PC-3 (cell line): ENCODE results near the gene TAF11L9. TPM values are rescaled to one million over a fixed set of nuclear protein-coding genes. Genes with fewer than 3 reads are reported as not detected.

Experiments
- total RNA-seq: library from RNA; depleted of rRNA; stranded (reverse); fragments of >200 nt; gene quantifications from 2 replicates; pipeline ENCODE4 v1.2.3, GENCODE V29; 2014; rRNA removed

TAF11L9 gene
- total RNA-seq, 1 experiment from 2014 or later: not detected

Other genes with a start within 250 kb of the TAF11L9 start
- not detected in 2 replicates for gene TAF11L2, start 96.2 kb downstream of the TAF11L9 start, total RNA-seq
- not detected in 2 replicates for gene TAF11L3, start 76.0 kb downstream of the TAF11L9 start, total RNA-seq
- gene TAF11L4, start 72.6 kb downstream of the TAF11L9 start, total RNA-seq: not detected in 2 replicates
- gene TAF11L5, start 69.2 kb downstream of the TAF11L9 start, total RNA-seq: not detected in 2 replicates
- not detected in 2 replicates for gene TAF11L6, start 65.7 kb downstream of the TAF11L9 start, total RNA-seq
- gene TAF11L7, start 8.6 kb downstream of the TAF11L9 start, total RNA-seq: not detected in 2 replicates
- not detected in 2 replicates for gene TAF11L8, start 3.4 kb downstream of the TAF11L9 start, total RNA-seq
- not detected in 2 replicates for gene TAF11L10, start 3.4 kb upstream of the TAF11L9 start, total RNA-seq
- not detected in 2 replicates for gene TAF11L11, start 9.8 kb upstream of the TAF11L9 start, total RNA-seq
- not detected in 2 replicates for gene TAF11L12, start 16.0 kb upstream of the TAF11L9 start, total RNA-seq
- not detected in 2 replicates for gene TAF11L13, start 37.7 kb upstream of the TAF11L9 start, total RNA-seq
- not detected in 2 replicates for gene TAF11L14, start 40.1 kb upstream of the TAF11L9 start, total RNA-seq